ENCODE results near the gene TBKBP1. TPM values are rescaled to one million over a fixed set of nuclear protein-coding genes. Genes with fewer than 3 reads are reported as not detected.
A peak's percentile ranks its signal among the peaks of the same experiment; 100 is the strongest.

The TBKBP1 gene
- total RNA-seq, 1 donor from 2014 or later, result 14.8 TPM

- DNase-seq, result peak; percentile 57
- Histone ChIP-seq H3K36me3 (no peaks in the 10 kb centered on the region), H3K4me3 (peak within 1 kb of the TSS; percentile 65), H3K4me1 (peaks cover 13% of the 10 kb centered on the region), H3K27me3 (ENCODE audit: low read depth) (peaks cover 97% of the 10 kb centered on the region), H3K27ac (replicated peaks) (no peak within 1 kb of the TSS), H3K9me3 (replicated peaks) (no peaks in the 10 kb centered on the region)
- intact Hi-C loops (cut with micrococcal nuclease), result no loop called here
- peak; percentile 40 for TF ChIP-seq CTCF (IDR thresholded peaks at IDR 0.05; ENCODE audit: borderline replicate concordance)
Measured at GRCh38 chr17:47733047-47733673, 39.2 kb downstream of the TBKBP1 start, which contains the start of gene TBX21. TBX21 (plus strand) TSS chr17:47733236; CDS start chr17:47733455, 219 bp downstream.

GRCh38 chr17:47733674-47734410, 39.9 kb downstream of the TBKBP1 start:
- Histone ChIP-seq H3K27me3 (ENCODE audit: low read depth) (peaks cover 97% of the 10 kb centered on the region), H3K4me3 (peak overlapping the region; percentile 65), H3K27ac (replicated peaks) (no peak overlapping the region), H3K36me3 (no peaks in the 10 kb centered on the region), H3K9me3 (replicated peaks) (no peaks in the 10 kb centered on the region), H3K4me1 (peaks cover 13% of the 10 kb centered on the region)
- intact Hi-C loops (cut with micrococcal nuclease), result no loop called here
- no peak for TF ChIP-seq CTCF (IDR thresholded peaks at IDR 0.05; ENCODE audit: borderline replicate concordance)
- DNase-seq, result no peak

GRCh38 chr17:47735139-47735464, 41.1 kb downstream of the TBKBP1 start:
- Histone ChIP-seq H3K27ac (replicated peaks) (no peak overlapping the region), H3K36me3 (no peaks in the 10 kb centered on the region), H3K4me1 (peaks cover 13% of the 10 kb centered on the region), H3K4me3 (no peak overlapping the region), H3K27me3 (ENCODE audit: low read depth) (peaks cover 95% of the 10 kb centered on the region), H3K9me3 (replicated peaks) (no peaks in the 10 kb centered on the region)
- intact Hi-C loops (cut with micrococcal nuclease), result no loop called here
- DNase-seq, result no peak
- TF ChIP-seq CTCF (IDR thresholded peaks at IDR 0.05; ENCODE audit: borderline replicate concordance), result no peak

- Histone ChIP-seq H3K4me1 (peaks cover 13% of the 10 kb centered on the region), H3K9me3 (replicated peaks) (no peaks in the 10 kb centered on the region), H3K4me3 (no peak overlapping the region), H3K27ac (replicated peaks) (no peak overlapping the region), H3K27me3 (ENCODE audit: low read depth) (peaks cover 90% of the 10 kb centered on the region), H3K36me3 (no peaks in the 10 kb centered on the region)
- TF ChIP-seq CTCF (IDR thresholded peaks at IDR 0.05; ENCODE audit: borderline replicate concordance), result no peak
- DNase-seq, result no peak
- intact Hi-C loops (cut with micrococcal nuclease), result no loop called here
Measured at GRCh38 chr17:47735536-47736011, 41.6 kb downstream of the TBKBP1 start.

- H3K4me3 ChIP-seq, result no peak overlapping the region
Measured at GRCh38 chr17:47736501-47737495, 42.8 kb downstream of the TBKBP1 start.

More at GRCh38 chr17:47736501-47737495, 42.8 kb downstream of the TBKBP1 start:
- Histone ChIP-seq H3K9me3 (replicated peaks) (no peaks in the 10 kb centered on the region), H3K27ac (replicated peaks) (no peak overlapping the region), H3K4me1 (peaks cover 13% of the 10 kb centered on the region), H3K27me3 (ENCODE audit: low read depth) (peaks cover 86% of the 10 kb centered on the region), H3K36me3 (no peaks in the 10 kb centered on the region)
- TF ChIP-seq CTCF (IDR thresholded peaks at IDR 0.05; ENCODE audit: borderline replicate concordance), result no peak
- DNase-seq, result no peak
- intact Hi-C loops (cut with micrococcal nuclease), result no loop called here
